Measurements from ENCODE around the gene ELL2.
A peak's percentile ranks its signal among the peaks of the same experiment; 100 is the strongest.
"Not testable (repeated sequence)": the region's sequence is repeated elsewhere in the genome, so short reads cannot be mapped to it uniquely, and the experiment has no call there.

The ELL2 gene

DNA sequence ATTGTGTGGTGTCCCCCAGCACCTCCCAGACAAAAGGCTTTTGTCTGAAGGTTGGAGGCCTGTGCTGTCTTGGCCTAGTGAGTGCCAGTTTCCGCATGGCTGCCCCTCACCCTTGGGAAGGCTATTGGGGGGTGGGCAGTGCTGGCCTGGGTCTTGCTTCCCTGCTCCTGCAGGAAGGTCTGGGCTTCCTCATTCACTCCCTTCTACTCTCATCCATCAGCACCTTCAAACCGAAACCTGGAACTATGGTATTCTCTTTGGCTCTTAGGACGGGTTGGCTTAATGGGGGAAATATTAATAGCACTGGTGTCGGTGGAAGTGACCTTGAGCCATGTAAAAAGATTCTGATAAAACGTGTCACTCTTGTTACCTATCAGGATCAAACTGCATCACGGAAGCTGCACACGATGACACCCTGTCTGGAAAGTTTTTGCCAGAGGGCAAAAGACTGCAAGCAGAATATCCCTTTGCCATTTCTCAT, 105.1 kb downstream of the ELL2 start:
- DNase-seq: no peak

- DNase-seq: no peak
These were observed 108.2 kb downstream of the ELL2 start for GRCh38 chr5:95853490-95853889.

DNA sequence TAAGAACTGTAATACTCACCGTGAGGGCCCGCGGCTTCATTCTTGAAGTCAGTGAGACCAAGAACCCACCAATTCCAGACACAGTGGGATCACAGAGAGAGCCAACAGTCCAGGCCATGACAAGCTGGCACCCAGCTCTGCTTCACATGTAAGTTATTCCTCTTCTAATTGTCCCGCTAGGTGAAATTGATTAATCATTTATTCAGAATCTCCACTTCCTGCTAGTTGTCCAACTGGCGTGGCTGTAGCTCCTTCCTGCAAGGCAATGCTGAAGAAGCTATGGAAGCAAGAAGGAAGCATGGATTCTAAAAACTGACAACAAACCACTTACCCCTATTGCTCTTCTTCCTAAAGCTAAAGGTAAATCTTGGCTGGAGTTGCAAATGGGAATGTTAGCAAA, 109.1 kb downstream of the ELL2 start:
- DNase-seq: no peak

- not testable (repeated sequence) for DNase-seq
These were observed 110.5 kb downstream of the ELL2 start for GRCh38 chr5:95851141-95851540.

DNA sequence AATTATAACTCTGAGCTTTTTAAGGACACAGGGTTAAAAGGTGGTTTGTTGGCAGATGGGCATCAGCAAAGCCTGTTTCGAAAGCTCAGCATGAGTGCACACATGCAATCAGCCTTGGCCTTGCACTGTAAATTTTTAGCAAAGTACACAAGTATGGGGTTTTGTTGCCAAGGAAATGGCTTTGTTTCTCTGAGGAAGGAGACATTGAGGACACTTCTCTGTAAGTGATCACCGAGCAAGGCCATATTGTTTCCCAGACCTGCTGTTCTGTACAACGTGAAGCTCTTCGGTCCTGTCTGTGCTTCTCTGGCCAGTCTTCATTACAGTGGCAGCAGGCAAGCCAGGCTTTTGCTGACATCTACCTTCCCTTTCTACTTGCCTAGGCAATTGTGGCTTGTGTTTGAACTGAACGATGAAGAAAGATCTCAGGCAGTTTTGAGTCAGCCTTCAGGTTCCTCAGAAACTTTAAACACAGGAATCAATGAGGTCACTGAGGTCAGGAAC, 111.2 kb downstream of the ELL2 start:
- DNase-seq: no peak

DNA sequence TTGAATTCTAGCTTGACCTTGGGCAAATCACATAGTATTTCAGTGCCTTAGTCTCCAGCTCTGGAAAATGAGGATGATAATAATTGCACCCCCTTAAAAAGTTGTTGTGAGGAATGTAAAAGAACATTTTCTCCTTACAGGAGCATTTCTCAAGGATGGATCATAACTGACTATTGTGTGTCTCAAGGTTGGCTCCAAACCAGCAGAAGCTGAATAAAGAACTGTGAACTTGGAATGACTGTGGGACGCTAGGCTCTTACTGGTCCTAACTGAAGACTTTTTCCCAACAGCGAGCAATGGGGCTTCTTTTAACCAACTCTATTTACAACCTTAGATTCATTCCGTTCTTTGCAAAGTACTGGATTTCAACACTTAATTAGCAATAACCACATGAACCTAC, 113.0 kb downstream of the ELL2 start:
- DNase-seq: no peak

DNA sequence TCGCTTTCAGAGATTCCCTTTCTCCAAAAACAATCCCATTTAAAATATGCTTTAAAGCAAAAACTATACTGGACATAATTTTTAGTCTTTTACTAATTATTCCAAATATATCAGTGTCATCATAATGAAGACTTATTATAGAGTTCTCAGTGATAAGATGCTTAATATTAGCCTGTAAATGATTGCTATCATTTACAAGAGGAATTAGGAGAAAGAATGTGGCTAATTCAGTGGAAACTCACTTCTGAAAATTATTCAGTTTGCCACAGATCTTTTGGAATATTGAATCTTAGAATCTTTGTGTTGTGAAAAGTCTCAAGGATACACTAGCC, 114.4 kb downstream of the ELL2 start:
- no peak for DNase-seq

DNA sequence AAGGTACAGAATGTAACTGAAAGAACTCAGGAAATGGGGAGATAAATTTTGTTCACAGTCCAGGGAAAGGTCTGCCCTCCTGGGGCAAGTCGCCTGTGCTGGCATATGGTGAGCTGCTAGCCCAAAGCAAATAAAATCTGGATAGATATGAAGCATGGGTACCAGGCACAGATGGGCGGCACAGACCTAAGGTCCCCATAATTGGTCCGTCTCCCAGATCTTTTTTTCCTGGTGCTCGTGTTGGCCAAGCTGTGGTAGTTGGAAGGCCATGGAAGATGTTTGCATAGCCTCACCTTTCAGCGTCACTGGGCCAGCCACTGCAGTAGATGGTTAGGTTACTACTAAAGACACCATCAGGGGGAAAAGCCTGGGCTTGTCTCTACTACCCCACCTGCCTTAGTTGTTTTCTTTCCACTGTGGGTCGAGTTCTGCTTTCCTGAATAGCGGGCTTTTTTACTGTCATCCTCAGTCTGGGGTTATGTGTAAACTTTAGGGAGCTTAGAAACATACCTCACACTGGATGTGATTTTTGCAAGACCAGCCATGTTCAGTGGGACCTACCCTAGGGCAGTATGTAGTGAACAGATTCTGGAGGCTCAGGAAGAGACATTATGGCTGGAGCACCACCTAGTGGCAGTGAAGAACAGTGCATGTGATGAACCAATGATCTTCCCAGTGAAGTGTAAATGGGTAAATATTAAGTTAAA, 114.9 kb downstream of the ELL2 start:
- peak; percentile 59 for DNase-seq

- DNase-seq: no peak
These were observed 116.3 kb downstream of the ELL2 start for GRCh38 chr5:95845391-95845790.

- DNase-seq: no peak
These were observed 117.9 kb downstream of the ELL2 start for GRCh38 chr5:95843733-95844223.

DNA sequence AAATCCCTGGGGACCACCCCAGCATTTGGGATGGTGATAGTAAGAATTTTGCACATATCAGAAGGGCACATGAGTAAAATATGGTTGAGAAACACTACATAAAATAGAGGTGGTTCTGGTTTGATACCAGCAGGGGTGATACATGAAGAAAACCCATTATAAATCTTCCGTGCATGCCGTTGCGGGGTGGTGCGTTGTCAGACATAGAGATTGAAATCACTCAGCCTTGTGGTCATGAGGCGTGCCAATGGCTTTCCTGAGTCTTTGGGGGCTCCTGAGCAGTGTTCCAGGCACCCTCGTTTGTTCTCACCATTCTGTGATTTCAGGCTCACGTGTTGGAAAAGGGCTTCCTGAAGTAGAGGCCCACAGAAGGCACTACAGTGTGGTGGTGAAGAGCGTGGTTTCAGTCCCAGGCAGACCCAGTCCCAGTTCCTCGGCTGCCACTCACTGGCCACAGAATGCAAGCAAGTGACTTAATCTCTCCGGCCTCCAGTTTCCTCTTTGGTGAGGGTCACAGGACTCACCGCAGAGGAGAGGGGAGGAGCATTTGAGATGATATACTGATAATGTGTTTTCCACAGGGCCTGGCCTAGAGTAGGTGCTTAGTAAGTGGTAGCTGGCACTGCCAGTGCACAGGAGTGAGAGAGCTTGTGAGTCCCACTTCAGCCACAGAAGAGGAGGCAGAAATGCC, 118.7 kb downstream of the ELL2 start:
- no peak for DNase-seq

DNA sequence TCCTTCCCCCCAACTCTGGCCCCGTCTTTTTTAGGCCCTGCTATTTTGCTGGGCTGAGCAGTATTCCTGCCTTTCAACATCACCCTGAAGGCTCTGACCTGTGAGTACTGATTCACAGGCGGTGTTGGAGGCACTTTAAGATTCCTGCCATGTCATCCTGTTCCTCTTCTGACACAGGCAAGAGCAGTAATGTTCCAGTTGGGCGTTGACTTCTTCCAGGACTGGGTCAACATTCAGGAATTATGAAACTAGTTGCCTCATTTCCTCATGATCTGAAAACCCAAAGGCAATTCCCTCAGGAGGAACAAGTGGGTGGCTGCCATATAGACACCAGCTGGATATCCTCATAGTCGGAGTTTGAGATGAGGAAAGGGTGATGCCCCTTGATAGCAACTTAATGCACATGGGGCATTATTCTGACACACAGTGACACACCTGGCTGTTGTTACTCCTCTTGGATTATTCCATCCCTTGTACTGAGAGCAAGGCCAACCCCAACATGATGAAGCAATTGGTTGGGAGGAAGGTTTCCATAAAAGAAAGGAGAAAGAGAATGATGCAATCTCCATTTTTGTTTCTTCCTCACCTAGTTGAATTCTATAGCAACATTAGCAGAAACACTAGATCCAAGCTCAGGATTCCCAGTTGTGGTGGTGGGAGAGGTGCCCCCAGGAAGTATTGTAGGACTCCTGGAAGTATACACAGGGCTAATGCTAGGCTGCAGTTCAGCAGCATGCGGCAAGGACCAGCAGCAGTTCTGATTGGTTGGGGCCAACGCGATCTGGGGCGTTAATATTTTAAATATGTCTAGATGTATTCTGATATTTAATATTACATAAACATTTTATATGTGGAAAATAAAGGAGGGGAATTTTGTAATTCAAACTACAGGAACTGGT, 119.5 kb downstream of the ELL2 start:
- no peak for DNase-seq

GRCh38 chr5:95840956-95841705, 120.5 kb downstream of the ELL2 start:
- no peak for DNase-seq

DNA sequence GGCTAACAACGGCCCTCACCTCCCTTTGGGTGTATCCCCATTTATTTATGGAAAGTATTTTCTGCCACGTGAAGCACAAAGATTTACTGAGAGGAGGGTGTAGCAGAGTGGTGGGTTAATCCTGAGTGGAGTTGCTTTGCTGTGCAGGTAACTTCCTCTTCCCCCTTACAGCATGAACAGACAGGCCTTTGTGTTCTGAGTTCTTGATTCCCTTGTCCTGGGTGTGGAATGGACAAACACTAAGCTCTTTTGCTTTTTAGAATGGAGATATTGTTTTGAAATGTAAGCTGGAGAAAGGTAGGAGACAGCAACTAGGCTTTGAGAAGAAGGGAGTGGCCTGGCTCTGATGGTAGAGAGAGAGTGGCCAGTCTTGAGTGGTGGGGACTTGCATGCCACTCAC, 122.0 kb downstream of the ELL2 start:
- DNase-seq: no peak

- no peak for DNase-seq
These were observed 123.1 kb downstream of the ELL2 start for GRCh38 chr5:95838556-95838955.

- no peak for DNase-seq
These were observed 123.6 kb downstream of the ELL2 start for GRCh38 chr5:95838001-95838520.

DNA sequence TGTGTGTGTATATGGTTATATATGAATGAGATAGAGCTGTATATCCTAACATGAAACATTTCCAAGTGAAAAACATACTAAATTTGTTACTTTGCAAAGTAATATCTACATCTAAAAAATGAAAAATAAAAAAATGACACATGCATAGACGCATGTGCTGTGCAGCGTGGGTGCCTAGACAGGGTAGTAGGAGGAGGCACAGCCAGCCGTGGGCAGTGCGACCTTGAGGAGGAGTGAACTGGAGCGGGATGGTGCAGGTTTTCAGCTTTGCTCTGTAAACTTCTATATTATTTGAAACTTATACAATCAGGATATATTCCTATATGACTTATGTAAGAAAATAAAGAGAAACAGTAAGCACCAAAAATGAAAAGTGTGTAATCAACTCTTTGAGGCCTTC, 124.2 kb downstream of the ELL2 start:
- DNase-seq: no peak

- DNase-seq: not testable (repeated sequence)
These were observed 124.7 kb downstream of the ELL2 start for GRCh38 chr5:95836971-95837370.

GRCh38 chr5:95836544-95836943, 125.1 kb downstream of the ELL2 start:
- no peak for DNase-seq

- DNase-seq: no peak
These were observed 125.8 kb downstream of the ELL2 start for GRCh38 chr5:95835682-95836385.
